Keratinocyte (primary cell): ENCODE results near the gene HSPA1B. TPM values are rescaled to one million over a fixed set of nuclear protein-coding genes. Genes with fewer than 3 reads are reported as not detected.

ENCODE experiments used
- DNase-seq: peaks from one replicate; pipeline ENCODE4 v3.0.0-alpha.2; 2011; ENCODE audit warnings: low read depth, missing footprints, low spot score
- FAIRE-seq: peaks from 2 replicates; lab custom pipeline; 2011; peaks lifted over from hg19 to GRCh38; lab: Jason Lieb, UNC
- H2AFZ ChIP-seq: 2 replicates; pipeline ENCODE4 v1.6.0; 2012; ENCODE audit warnings: low read length, control low read depth, inconsistent platforms; ENCODE audit not compliant: control insufficient read depth
- H3K27ac ChIP-seq: 2 replicates; pipeline ENCODE4 v1.5.1; 2011; ENCODE audit warnings: low read length; ENCODE audit not compliant: control insufficient read depth, insufficient read depth
- H3K27me3 ChIP-seq: 3 replicates; pipeline ENCODE4 v1.6.0; 2011; ENCODE audit warnings: low read length; ENCODE audit not compliant: control insufficient read depth, insufficient read depth; ENCODE audit errors: extremely low read depth
- H3K36me3 ChIP-seq, 2 experiments: 2 replicates in 1 of 2; 3 replicates in 1 of 2; pipeline ENCODE4 v1.5.1; 2011; ENCODE audit warnings: low read length in 2 of 2, mild to moderate bottlenecking in 1 of 2; ENCODE audit not compliant: control insufficient read depth in 2 of 2, insufficient read depth in 2 of 2; ENCODE audit errors: extremely low read depth in 1 of 2
- H3K4me1 ChIP-seq: 3 replicates; pipeline ENCODE4 v1.5.1; 2011; ENCODE audit warnings: low read length; ENCODE audit not compliant: control insufficient read depth, insufficient read depth; ENCODE audit errors: extremely low read depth
- H3K4me2 ChIP-seq: 3 replicates; pipeline ENCODE4 v1.6.0; 2011; ENCODE audit warnings: low read depth, low read length; ENCODE audit not compliant: control insufficient read depth, insufficient read depth; ENCODE audit errors: extremely low read depth
- H3K4me3 ChIP-seq, 3 experiments: fragments of 200-600 bp in 1 of 3; sonication (generic) in 1 of 3; 2 replicates in 2 of 3; 3 replicates in 1 of 3; pipeline ENCODE4 v1.5.1; 2011 to 2016; ENCODE audit warnings: low read length in 3 of 3, mild to moderate bottlenecking in 3 of 3, control low read depth in 2 of 3, inconsistent platforms in 1 of 3, low read depth in 1 of 3, mixed read lengths in 1 of 3, mixed run types in 1 of 3, moderate library complexity in 1 of 3; ENCODE audit not compliant: control insufficient read depth in 2 of 3, insufficient read depth in 2 of 3; ENCODE audit errors: extremely low read depth in 1 of 3
- H3K79me2 ChIP-seq: 2 replicates; pipeline ENCODE4 v1.6.0; 2012; ENCODE audit warnings: low read length; ENCODE audit not compliant: control insufficient read depth, insufficient read depth
- H3K9ac ChIP-seq: 3 replicates; pipeline ENCODE4 v1.6.0; 2011; ENCODE audit warnings: low read length; ENCODE audit not compliant: control insufficient read depth, insufficient read depth; ENCODE audit errors: extremely low read depth
- H3K9me1 ChIP-seq: 3 replicates; pipeline ENCODE4 v1.6.0; 2011; ENCODE audit warnings: low read length; ENCODE audit not compliant: control insufficient read depth, insufficient read depth; ENCODE audit errors: extremely low read depth
- H3K9me3 ChIP-seq: 2 replicates; pipeline ENCODE4 v1.5.1; 2012; ENCODE audit warnings: low read depth, low read length; ENCODE audit not compliant: control insufficient read depth
- H4K20me1 ChIP-seq: 3 replicates; pipeline ENCODE4 v1.6.0; 2011; ENCODE audit warnings: low read length; ENCODE audit not compliant: control insufficient read depth, insufficient read depth; ENCODE audit errors: extremely low read depth
- EZH2 ChIP-seq: IDR thresholded peaks from one replicate; pipeline ENCODE4 v1.6.1; 2012; ENCODE audit warnings: inconsistent platforms, mild to moderate bottlenecking, low read length, moderate library complexity
- dilution Hi-C: fragments of 300-500 bp; cut with MboI; formaldehyde crosslinking; loops from one replicate; pipeline ENCODE4 v1.7.0; 2020; ENCODE audit warnings: low sequenced_read_pairs; ENCODE audit not compliant: extremely low pct_ligation_motif_present
- polyA plus RNA-seq, 5 experiments: library from polyadenylated mRNA; depleted of rRNA in 3 of 5; stranded (reverse) in 3 of 5; stranded (forward) in 1 of 5; unstranded in 1 of 5; fragments of >200 nt; gene quantifications; 1 replicate in 1 of 5; 2 replicates in 3 of 5; 3 replicates in 1 of 5; pipeline versions ENCODE4 v1.2.1 to v1.2.3, GENCODE V29; 2011 to 2012; ENCODE audit warnings: missing spikeins in 2 of 5, low read depth in 1 of 5, low replicate concordance in 1 of 5
- TF ChIP-seq, protein P1 (sequence below), 3 experiments: IDR thresholded peaks in 1 of 3; conservative IDR thresholded peaks in 1 of 3; optimal IDR thresholded peaks in 1 of 3; 2 replicates in 2 of 3; 3 replicates in 1 of 3; pipeline versions ENCODE3 to v1.5.1; 2011; ENCODE audit warnings: low read length in 3 of 3, mild to moderate bottlenecking in 3 of 3, moderate library complexity in 2 of 3, control low read depth in 1 of 3, inconsistent platforms in 1 of 3; ENCODE audit not compliant: insufficient read depth in 2 of 3; ENCODE audit errors: extremely low read depth in 1 of 3

Gene HSPA1B
- polyA plus RNA-seq, 1 donor (not counting 4 experiments of a cell fraction or from before 2014, with no cell fraction given) = 48.1 TPM

DNA sequence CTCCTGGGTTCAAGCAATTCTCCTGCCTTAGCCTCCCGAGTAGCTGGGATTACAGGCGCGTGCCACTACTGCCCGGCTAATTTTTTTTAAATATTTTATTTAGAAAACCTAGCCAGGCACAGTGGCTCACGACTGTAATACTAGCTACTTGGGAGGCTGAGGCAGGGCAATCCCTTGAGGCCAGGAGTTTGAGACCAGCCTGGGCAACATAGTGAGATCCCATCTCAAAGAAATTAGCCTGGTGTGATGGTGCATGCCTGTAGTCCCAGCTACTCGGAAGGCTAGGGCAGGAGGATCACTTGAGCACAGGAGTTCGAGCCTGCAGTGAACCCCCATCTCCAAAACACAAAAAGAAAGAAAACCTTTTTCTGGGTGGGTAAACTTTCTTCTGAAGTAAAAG, 48.8 kb downstream of the HSPA1B start:
- dilution Hi-C loops = no loop called here
- Histone ChIP-seq H3K9me1 (no peaks in the 10 kb centered on the region), H3K9ac (no peak overlapping the region), H3K4me2 (no peak overlapping the region), H3K4me3 (no peak overlapping the region), H3K4me1 (peaks cover 4% of the 10 kb centered on the region), H3K27me3 (no peaks in the 10 kb centered on the region), H3K9me3 (no peaks in the 10 kb centered on the region), H3K36me3 (peaks cover under 1 to 2% of the 10 kb centered on the region in 2 experiments), H4K20me1 (no peaks in the 10 kb centered on the region), H3K79me2 (no peaks in the 10 kb centered on the region), H3K27ac (no peak overlapping the region), H2AFZ (no peak overlapping the region)
- TF ChIP-seq EZH2 = no peak
- TF ChIP-seq, protein P1, sequence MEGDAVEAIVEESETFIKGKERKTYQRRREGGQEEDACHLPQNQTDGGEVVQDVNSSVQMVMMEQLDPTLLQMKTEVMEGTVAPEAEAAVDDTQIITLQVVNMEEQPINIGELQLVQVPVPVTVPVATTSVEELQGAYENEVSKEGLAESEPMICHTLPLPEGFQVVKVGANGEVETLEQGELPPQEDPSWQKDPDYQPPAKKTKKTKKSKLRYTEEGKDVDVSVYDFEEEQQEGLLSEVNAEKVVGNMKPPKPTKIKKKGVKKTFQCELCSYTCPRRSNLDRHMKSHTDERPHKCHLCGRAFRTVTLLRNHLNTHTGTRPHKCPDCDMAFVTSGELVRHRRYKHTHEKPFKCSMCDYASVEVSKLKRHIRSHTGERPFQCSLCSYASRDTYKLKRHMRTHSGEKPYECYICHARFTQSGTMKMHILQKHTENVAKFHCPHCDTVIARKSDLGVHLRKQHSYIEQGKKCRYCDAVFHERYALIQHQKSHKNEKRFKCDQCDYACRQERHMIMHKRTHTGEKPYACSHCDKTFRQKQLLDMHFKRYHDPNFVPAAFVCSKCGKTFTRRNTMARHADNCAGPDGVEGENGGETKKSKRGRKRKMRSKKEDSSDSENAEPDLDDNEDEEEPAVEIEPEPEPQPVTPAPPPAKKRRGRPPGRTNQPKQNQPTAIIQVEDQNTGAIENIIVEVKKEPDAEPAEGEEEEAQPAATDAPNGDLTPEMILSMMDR (optimal IDR thresholded peaks at IDR 0.05 in 1 of 3, IDR thresholded peaks at IDR 0.05 in 1 of 3, conservative IDR thresholded peaks at IDR 0.05 in 1 of 3; ENCODE audit: extremely low read depth in 1 of 3, insufficient read depth in 2 of 3, low read length in 3 of 3) = no peak
- DNase-seq (no peak), FAIRE-seq (no peak)

DNA sequence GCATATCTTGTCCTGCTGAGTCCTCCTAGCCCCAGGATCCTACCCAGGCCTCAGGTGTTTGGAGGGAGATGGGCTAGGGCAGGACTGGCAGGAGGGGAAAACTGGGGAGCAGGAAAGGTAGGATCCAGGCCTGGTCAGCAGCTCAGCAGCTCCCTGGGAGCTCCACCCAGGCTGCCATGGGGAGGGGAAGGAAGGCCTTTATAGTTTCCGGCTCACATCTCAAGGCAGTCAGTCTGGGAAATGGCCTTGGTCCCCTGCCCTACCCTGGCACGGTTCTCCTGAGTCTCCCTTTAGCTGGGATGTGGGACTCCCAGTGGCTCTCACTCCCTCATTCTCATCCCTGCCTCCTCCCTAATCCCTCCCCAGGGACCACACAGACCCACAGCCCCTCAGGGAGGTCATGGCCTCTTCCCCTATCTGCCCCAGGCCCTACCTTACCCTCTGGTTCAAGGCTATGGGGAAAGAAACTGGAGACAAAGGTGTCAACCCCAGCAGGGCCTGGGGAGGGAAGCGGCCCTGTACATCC, 49.6 kb downstream of the HSPA1B start:
- H3K9ac ChIP-seq = no peak overlapping the region
- H3K27me3 ChIP-seq = no peaks in the 10 kb centered on the region
- H3K27ac ChIP-seq = no peak overlapping the region
- H3K9me3 ChIP-seq = no peaks in the 10 kb centered on the region
- no peak overlapping the region for H3K4me3 ChIP-seq
- DNase-seq (no peak), FAIRE-seq (no peak)
- no peak overlapping the region for H2AFZ ChIP-seq
- H3K4me1 ChIP-seq = peaks cover 4% of the 10 kb centered on the region
- H3K79me2 ChIP-seq = no peaks in the 10 kb centered on the region
- no peak overlapping the region for H3K4me2 ChIP-seq
- peaks cover 2 to 5% of the 10 kb centered on the region in 2 experiments for H3K36me3 ChIP-seq
- no peaks in the 10 kb centered on the region for H4K20me1 ChIP-seq
- no peak for TF ChIP-seq EZH2
- TF ChIP-seq, protein P1 (optimal IDR thresholded peaks at IDR 0.05 in 1 of 3, IDR thresholded peaks at IDR 0.05 in 1 of 3, conservative IDR thresholded peaks at IDR 0.05 in 1 of 3; ENCODE audit: extremely low read depth in 1 of 3, insufficient read depth in 2 of 3, low read length in 3 of 3) = no peak
- dilution Hi-C loops = no loop called here
- H3K9me1 ChIP-seq = no peaks in the 10 kb centered on the region
